ENCODE data around the gene ZNF598. TPM values are rescaled to one million over a fixed set of nuclear protein-coding genes. Genes with fewer than 3 reads are reported as not detected.
A peak's percentile ranks its signal among the peaks of the same experiment; 100 is the strongest.

The ZNF598 gene
- total and polyA plus RNA-seq, 10 of the 15 experiments (the other 5 are each of a cell fraction or from before 2014, with no cell fraction given), result 0.08 to 74.0 (median 14.4) TPM

- H4K20me1 ChIP-seq (ENCODE audit: control insufficient read depth, insufficient read depth), result peaks cover 3% of the 10 kb centered on the region; the same call in 1 of the 2 replicates
- no peak for TF ChIP-seq CEBPB (IDR thresholded peaks at IDR 0.05; ENCODE audit: borderline replicate concordance in 1 of 2, low read depth in 2 of 2, low read length in 2 of 2)
- TF ChIP-seq IRF3 (IDR thresholded peaks at IDR 0.05), result no peak
- TF ChIP-seq ATF2 (IDR thresholded peaks at IDR 0.05; ENCODE audit: low read length), result no peak
- TF ChIP-seq ZNF622 (IDR thresholded peaks at IDR 0.05), result no peak
- TF ChIP-seq FOXK2 (IDR thresholded peaks at IDR 0.05), result no peak
- TF ChIP-seq TCF12 (IDR thresholded peaks at IDR 0.05; ENCODE audit: low read depth, low read length), result no peak
- no peak for TF ChIP-seq MYB (IDR thresholded peaks at IDR 0.05; ENCODE audit: borderline replicate concordance, low read depth, low read length)
- no peak for TF ChIP-seq NFIC (IDR thresholded peaks at IDR 0.05; ENCODE audit: low read depth, low read length)
- no peak for TF ChIP-seq ZBTB4 (CRISPR knock-in tag; IDR thresholded peaks at IDR 0.05)
- no peak for TF ChIP-seq BHLHE40 (IDR thresholded peaks at IDR 0.05; ENCODE audit: borderline replicate concordance in 1 of 2, low read depth in 2 of 2, low read length in 1 of 2)
- in situ Hi-C loops (cut with MboI), result no loop called here
- peaks cover 53% of the 10 kb centered on the region for H3K79me2 ChIP-seq (ENCODE audit: control insufficient read depth, insufficient read depth, low read length)
- peak within 1 kb of the TSS; percentile 88 for H3K27ac ChIP-seq (ENCODE audit: control insufficient read depth, insufficient read depth)
- FAIRE-seq (no peak), ATAC-seq (no peak), DNase-seq (ENCODE audit: low read depth, low spot score) (no peak)
- H3K4me2 ChIP-seq (ENCODE audit: control insufficient read depth, insufficient read depth), result peak within 1 kb of the TSS; percentile 97
- H3K4me3 ChIP-seq, result peak within 1 kb of the TSS; percentile 83
- H3K9ac ChIP-seq (ENCODE audit: control insufficient read depth, insufficient read depth, low read length), result peak within 1 kb of the TSS; percentile 97
- intact Hi-C loops (cut with micrococcal nuclease; ENCODE audit: unreplicated experiment), result no loop called here
- peaks cover 11 to 13% of the 10 kb centered on the region in 2 experiments; a peak in 3 of 4 replicates for H3K36me3 ChIP-seq (ENCODE audit: control insufficient read depth in 2 of 2, insufficient read depth in 2 of 2, low read length in 1 of 2)
- POLR2A ChIA-PET, result interaction anchor here (0.5 to 3.3 kb wide), 6 partner anchors 8 to 175 kb away, joined by 3 to 25 read pairs (median 4); partner anchors contain the start of gene NOXO1
- H3K27me3 ChIP-seq (replicated peaks in 1 of 2; ENCODE audit: control insufficient read depth in 2 of 2, insufficient read depth in 2 of 2, low read length in 1 of 2), result no peaks in the 10 kb centered on the region
- no peaks in the 10 kb centered on the region for H3K9me3 ChIP-seq (replicated peaks; ENCODE audit: control insufficient read depth, insufficient read depth, low read length)
- H3K4me1 ChIP-seq (ENCODE audit: control insufficient read depth, insufficient read depth, low read length), result peaks cover 16% of the 10 kb centered on the region
- no peak within 1 kb of the TSS for H2AFZ ChIP-seq (ENCODE audit: control insufficient read depth, low read depth, low read length)
- RAD21 ChIA-PET (ENCODE audit: unreplicated experiment), result interaction anchor here (0.5 kb wide), 1 partner anchor 18 kb away, joined by 3 read pairs; no protein-coding TSS in a partner anchor
- SMC1A ChIA-PET (ENCODE audit: uncharacterized antibody, unreplicated experiment), result no interaction called here
- CTCF ChIA-PET, result interaction anchor here (1.3 to 1.4 kb wide), 3 partner anchors 15 to 34 kb away, joined by 4 to 5 read pairs (median 4); partner anchors contain the start of gene NOXO1
- WGBS (ENCODE audit: insufficient coverage, insufficient replicate concordance, low lambda C conversion rate, missing lambda C conversion rate), result 99% methylated on average over 6 of the region's 6 CpGs
- no TSS peak for BruUV-seq (replicated peaks)
Observed at GRCh38 chr16:1966460-1966859, 43.2 kb downstream of the ZNF598 start, which contains the start of gene RNF151. Gene RNF151, plus strand, starts transcription at chr16:1966856. Its CDS starts 26 bp downstream, at chr16:1966882.
